NCI-H748 (cell line): ENCODE measurements around the gene YBX3.

ENCODE experiments used
- DNase-seq: peaks from one replicate; lab custom pipeline; 2025; ENCODE audit not compliant: unreplicated experiment; lab: John Stamatoyannopoulos, UW

YBX3 gene

GRCh38 chr12:10672231-10672868 lies 50.8 kb downstream of the YBX3 start:
- peak; percentile 37 for DNase-seq

- DNase-seq = no peak
Observed at GRCh38 chr12:10669533-10669932, 53.6 kb downstream of the YBX3 start.

- no peak for DNase-seq
Observed at GRCh38 chr12:10668526-10668925, 54.6 kb downstream of the YBX3 start.

- DNase-seq = no peak
Observed at GRCh38 chr12:10667581-10667980, 55.5 kb downstream of the YBX3 start.

GRCh38 chr12:10664499-10664898 lies 58.6 kb downstream of the YBX3 start:
- no peak for DNase-seq

- no peak for DNase-seq
Observed at GRCh38 chr12:10663869-10664268, 59.3 kb downstream of the YBX3 start.

GRCh38 chr12:10661338-10661737 lies 61.8 kb downstream of the YBX3 start:
- no peak for DNase-seq

GRCh38 chr12:10654003-10654402 lies 69.1 kb downstream of the YBX3 start:
- no peak for DNase-seq

GRCh38 chr12:10652192-10652591 lies 70.9 kb downstream of the YBX3 start:
- DNase-seq = no peak
